GM18499 (cell line): Measurements from ENCODE around the gene TMBIM1.
"Not testable (repeated sequence)": the region's sequence is repeated elsewhere in the genome, so short reads cannot be mapped to it uniquely, and the experiment has no call there.

Experiments
- ATAC-seq: cut with Tn5 transposase; IDR thresholded peaks from one replicate; pipeline ENCODE4 v1.9.1; 2021; ENCODE audit warnings: moderate number of reproducible peaks; ENCODE audit not compliant: insufficient read depth, unreplicated experiment

The TMBIM1 gene

DNA sequence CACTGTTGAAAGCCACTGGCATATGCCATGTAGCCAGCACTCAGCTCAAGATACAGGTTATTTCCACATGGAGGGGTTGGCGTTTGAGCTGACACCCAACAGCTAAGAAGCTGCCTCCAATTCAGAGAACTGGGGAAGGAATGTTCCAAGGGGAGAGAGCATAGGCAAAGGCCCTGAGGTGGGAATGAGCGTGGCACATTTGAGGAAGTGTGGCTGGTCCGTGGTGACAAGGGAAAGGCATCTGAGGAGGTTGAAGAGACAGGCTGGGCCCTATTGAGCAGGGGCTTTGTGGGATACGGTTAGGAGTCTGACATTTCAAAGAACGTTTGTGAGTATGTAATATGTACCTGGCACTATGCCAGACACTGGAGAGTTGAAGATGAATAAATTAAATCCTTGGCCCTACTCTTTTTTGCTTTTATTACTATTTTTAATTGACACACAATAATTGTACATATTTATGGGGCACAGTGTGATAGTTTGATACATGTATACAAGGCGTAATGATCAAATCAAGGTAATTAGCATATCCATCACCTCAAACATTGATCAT, 27.6 kb upstream of the TMBIM1 start:
- no peak for ATAC-seq

DNA sequence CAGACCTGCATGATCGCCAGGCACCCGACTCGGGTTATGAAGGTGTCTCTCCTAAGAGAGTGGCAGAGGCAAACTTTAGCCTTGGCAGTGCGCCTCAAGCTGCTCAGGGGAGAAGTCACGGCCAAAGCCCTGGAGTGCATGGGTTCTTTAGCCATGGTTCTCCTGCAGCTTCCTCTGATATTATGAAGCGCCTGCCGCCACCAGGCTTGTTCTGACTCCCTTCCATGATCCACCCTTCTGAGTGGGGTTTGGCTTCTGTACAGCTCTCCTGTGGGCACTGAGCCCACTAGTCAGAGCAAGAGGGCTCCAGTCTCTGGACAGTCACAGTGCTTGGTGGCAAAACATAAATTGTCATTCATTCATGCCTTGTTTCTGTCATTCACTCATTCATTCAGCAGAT, 25.9 kb upstream of the TMBIM1 start:
- no peak for ATAC-seq

DNA sequence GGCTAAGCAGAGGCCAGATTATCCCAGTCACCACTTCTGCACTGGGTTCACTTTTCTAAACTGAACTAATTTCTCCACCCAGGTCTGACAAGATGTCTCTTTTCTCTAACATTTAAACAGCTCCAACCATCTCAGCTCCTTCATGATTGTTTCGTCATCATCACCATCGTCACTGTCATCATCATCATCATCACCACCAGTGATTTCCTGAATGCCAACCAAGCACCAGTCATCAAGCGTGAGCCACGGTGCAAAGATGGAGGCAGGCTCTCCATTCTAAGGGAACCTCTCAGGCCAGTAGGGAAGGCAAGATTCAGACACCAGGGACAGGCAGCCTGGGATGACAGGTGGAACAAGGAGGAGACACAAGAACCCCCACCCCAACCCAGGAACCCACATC, 25.5 kb upstream of the TMBIM1 start:
- ATAC-seq = no peak

DNA sequence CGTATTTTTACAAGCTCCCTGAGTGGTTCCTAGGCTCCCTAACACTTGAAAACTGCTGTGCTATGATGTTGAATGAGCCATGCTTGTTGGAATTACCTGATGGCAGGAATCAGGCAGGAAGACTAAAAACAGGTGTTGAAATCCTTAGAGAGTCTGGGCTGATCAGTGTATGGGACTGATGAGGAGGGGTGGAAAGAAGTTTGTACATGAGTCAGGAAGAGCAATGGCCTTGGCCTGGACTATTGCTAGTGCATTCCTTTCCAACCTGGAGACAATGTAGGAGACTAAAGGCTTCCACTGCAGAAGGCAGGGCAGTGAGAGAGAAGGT, 25.0 kb upstream of the TMBIM1 start:
- no peak for ATAC-seq

DNA sequence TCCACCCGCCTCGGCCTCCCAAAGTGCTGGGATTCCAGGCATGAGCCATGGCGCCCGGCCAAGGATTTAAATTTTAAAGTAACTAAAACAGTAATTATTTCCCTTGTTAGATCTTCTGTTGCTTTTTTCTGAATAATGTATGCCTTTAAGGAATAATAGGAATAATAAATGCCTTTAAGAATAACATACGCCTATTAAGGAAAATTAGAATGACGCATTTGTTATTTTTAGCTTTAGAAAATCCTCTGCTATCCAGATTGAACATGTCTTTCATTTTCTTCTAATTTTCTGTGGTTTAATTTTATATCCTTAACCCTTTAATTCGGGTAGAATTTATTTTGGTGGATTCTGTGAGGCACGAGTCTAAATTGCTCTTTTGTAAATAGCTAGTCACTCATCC, 23.1 kb upstream of the TMBIM1 start:
- no peak for ATAC-seq

DNA sequence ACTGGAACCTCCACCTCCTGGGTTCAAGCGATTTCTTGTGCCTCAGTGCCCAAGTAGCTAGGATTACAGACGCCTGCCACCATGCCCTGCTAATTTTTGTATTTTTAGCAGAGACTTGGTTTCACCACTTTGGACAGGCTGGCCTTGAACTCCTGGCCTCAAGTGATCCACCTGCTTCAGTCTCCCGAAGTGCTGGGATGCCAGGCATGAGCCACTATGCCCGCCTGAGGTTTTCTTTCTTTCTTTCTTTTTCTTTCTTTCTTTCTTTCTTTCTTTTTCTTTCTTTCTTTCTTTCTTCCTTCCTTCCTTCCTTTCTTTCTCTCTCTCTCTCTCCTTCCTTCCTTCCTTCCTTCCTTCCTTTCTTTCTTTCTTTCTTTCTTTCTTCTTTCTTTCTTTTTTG, 22.5 kb upstream of the TMBIM1 start:
- ATAC-seq = not testable (repeated sequence)

DNA sequence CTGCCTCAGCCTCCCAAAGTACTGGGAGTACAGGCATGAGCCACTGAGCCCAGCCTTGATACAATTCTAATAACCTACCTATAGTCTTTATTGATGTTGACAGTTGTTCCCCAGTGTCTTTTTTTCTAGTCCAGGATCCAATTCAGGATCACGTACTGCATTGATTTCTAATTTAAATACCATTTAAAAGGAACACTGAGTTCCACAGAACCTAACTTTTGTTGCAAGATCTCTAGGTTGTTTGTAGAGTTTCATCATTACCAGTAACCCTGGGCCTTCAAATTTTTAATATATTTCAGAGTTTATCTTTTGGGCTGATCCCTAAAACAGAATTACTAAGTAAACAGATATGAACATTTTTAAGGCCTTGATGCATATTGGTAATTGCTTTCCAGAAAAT, 21.1 kb upstream of the TMBIM1 start:
- ATAC-seq = no peak

DNA sequence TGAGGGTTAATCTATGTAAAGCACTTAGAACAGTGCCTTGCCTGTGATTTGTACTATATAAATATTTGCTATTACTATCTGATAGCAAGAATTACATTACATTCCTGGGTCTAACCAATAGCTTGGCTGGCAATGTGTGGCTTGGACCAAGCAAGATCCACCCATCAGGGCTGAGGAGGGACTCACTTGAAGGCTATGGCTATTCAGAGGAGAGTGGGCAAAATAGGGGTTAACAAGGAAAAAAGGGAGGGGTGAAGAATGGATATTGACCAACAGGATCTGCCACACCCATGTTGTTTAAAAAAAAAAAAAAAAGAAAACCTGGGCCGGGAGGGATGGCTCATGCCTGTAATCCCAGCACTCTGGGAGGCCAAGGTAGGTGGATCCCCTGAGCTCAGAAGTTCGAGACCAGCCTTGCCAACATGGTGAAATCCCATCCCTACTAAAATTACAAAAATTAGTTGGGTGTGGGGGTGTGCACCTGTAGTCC, 20.0 kb upstream of the TMBIM1 start:
- no peak for ATAC-seq

DNA sequence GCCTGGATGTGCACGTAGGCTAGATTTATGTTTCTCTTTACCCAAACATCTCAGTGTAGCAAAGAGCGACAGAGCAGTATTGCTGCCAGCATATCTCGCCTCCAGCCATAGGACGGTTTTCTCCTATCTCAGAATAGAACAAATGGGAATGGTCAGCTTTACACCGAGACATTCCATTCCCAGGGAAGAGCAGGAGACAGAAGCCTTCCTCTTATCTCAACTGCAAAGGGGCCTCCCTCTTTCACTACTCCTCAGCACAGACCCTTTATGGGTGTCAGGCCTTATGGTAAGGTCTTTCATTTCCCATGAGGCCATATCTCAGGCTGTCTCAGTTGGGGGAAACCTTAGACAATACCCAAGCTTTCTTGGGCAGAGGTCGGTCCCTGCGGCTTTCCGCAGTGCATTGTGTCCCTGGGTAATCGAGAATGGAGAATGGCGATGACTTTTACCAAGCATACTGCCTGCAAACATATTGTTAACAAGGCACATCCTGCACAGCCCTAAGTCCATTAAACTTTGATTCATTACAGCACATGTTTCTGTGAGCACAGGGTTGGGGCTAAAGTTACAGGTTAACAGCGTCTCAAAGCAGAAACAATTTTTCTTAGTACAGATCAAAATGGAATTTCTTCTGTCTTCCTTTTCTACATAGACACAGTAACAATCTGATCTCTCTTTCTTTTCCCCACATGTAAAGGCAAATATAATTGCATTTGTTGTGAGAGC, 19.4 kb upstream of the TMBIM1 start:
- ATAC-seq = not testable (repeated sequence)

DNA sequence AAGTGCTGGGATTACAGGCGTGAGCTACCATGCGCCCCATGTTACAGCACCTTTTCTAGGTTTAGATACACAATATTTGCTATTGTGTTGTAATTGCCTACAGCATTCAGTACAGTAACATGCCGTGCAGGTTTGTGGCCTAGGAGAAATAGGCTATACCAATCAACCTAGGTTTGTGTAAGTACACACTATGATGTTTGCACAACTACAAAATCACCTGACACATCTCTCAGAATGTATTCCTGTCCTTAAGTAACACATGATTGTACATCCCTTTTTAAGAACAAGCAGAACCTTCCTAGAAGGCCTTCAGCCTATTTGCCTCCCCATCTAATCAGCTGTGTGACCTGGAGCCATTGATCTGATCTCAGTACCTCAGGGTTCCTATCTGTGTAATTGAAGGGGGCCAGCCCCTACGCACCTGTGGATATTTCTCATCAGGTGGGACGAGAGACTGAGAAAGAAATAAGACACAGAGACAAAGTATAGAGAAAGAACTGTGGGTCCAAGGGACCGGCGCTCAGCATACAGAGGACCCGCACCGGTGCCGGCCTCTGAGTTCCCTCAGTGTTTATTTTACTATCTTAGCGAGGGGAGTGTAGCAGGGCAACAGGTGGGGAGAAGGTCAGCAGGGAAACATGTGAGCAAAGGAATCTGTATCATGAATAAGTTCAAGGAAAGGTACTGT, 18.7 kb upstream of the TMBIM1 start:
- no peak for ATAC-seq

DNA sequence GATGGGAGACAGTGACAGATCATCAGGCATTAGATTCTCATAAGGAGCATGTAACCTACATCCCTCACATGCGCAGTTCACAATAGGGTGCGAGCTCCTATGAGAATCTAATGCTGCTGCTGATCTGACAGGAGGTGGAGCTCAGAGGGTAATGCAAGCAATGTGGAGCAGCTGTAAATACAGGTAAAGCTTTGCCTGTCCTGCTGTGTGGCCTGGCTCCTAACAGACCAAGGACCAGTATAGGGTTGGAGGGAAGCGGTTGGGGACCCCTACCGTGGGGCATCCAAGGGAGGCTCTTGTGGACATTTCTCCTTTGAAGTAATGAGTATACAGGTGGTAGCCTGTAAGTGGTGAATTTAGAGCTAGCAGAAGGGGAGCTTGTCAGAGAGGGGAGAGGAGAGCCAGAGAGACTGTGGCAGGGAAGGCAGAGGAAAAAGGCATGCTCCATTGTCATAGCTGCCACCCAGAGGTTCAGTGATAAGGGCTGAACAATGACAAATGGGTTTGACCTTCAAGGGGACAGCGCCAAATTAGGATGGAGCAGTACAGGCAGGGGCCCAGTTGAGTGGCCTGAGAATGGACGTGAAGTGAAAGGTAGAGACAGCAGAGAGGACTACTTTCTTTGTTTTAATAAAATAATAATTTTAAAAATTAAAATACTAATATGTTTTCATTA, 15.2 kb upstream of the TMBIM1 start:
- ATAC-seq = no peak

DNA sequence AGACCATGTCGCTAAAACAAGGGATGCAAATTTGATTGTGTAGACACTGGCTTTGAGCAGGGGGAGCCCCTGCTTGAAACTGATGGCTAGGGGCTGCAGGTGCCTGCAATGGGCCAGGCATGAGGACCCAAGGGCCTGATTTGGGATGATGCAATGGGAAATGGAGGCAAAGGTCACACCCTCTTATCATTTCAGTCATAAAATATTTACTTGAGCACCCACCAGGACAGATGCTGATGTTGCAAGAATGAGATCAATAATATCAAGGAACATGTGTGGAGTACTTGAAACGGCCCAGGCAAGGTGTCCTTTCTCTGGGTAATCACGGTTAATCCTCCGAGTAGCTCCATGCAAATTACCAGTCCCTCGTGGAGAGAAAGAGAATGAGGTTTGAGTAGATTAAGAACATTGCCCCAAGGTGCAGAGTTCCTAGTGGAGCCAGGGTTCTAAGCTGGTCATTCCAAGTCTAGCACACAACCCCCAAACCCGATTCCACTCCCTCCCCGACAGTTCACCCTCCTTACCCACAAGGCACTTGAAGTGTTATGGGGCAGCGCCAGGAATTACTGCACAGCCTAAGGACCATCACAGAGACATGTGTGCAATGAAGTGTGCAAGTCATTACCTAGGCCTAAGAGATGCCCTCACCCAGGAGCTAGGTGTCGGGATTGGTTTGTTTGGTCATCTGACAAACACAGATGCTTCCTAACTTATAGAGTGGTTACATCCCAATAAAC, 14.0 kb upstream of the TMBIM1 start:
- ATAC-seq = no peak

DNA sequence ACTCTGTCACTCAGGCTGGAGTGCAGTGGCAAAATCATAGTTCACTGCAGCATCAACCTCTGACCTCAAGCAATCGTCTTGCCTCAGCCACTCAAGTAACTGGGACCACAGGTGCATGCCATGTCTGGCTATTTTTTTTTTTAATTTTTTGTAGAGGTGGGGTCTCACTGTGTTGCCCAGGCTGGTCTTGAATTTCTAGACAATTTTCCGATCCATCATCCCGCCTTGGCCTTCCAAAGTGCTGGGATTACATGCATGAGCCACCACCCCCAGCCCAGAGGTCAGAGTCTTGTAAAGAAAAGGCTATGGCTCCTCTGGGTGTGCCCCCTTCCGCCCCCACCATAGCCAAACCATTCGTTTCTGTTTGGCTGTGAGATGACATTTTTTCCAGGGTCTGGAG, 13.1 kb upstream of the TMBIM1 start:
- ATAC-seq = no peak

DNA sequence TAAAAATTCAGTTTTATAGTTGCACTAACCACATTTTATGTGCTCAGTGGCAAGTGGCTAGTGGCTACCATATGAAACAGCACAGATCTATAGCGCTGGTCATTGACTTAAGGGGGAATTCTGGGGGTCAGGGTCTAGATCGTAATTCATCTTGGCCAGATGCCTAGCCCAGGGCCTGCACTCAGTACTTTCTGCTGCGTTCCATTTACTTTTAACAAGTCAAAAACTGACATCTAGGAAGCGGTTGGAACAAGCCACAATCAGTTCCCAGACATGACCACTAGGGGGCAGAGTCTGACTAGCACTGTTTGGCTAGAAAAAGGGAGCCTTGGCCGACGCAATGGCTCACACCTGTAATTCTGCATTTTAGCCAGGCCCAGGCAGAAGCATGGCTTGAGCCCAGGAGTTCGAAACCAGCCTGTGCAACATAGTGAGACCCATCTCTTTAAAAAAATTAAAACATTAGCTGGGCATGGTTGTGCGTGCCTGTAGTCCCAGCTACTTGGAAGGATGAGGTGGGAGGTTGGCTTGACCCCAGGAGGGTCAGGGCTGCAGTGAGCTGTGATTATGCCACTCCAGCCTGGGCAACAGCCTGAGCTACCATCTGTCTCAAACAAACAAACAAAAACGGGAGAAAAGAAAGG, 9.0 kb upstream of the TMBIM1 start:
- no peak for ATAC-seq

DNA sequence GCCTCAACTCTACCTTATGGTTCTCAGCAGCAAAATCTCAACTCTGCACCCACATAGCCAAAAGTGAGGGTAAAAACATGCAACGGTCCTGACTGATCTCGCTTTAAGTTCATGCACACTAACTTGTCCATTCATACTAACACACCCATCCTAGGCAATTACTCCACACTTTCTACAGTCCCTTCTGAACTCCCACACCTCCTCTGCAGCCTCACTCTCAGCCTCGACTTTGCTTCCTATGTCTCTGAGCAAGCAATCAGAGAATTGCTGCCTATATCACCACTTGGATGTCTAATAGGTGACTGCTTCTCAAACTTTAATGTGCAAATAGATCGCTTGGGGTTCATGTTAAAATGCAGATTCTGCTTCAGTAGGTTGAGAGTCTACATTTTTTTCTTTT, 7.8 kb upstream of the TMBIM1 start:
- ATAC-seq = no peak

DNA sequence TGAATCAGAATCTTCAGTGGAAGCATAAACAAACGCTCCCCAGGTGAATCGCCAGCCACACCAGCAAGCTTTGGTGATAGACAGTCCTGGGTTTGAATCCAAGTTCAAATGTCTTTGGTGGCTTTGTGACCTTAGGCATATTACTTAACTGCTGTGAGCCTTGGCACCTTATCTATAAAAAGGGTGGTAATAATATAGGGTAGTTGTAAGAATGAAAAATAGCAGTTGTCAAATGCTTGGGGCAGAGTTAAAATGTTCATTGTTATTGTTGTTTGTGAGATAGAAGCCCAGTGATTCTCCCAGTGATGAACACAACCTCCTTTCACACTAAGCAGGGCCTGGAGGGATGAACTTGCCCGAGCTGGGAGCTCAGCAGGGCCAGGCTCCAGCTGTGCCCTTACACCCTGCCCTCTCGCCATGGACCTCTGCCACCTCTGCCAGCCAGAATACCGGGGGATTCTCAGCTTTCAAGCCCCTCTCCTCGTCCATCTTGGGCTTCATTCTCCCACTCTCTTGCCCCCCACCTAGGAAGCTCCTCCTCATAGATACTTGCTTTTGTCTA, 6.1 kb upstream of the TMBIM1 start:
- ATAC-seq = no peak

DNA sequence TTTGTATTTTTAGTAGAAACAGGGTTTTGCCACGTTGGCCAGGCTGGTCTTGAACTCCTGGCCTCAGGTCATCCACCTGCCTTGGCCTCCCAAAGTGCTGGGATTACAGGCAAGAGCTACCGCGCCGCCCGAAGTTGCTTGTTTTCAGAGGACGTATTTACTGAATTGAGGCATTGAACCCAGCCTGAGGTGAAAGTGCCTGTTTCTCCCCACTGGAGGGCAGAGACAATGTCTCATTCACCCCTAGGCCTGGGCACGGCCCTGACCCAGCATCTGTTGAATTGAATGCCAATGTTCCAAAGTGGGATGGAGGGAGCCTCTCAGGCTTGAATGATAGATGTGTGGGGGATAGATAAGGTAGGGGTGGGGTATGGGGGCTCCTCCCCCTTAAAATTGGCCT, 4.5 kb upstream of the TMBIM1 start:
- ATAC-seq = no peak

DNA sequence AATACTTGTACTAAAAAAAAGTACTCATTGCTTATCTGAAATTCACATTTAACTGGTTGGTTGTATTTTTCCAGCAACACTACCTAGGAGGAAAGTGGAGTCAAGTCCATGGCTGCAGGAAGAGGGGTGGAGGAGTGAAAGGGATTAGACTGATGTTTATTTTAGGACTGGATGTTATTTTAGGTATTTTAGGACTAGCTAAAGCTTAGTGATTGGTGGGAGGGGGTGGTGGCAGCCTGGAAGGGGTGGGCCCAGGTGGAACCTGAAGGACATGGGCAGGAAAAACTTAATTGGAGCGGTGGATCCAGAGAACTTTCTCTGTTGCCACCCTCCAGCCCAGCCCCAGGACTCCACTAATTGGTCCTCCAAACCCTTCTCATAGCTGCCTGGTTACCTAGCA, 3.9 kb upstream of the TMBIM1 start:
- no peak for ATAC-seq

DNA sequence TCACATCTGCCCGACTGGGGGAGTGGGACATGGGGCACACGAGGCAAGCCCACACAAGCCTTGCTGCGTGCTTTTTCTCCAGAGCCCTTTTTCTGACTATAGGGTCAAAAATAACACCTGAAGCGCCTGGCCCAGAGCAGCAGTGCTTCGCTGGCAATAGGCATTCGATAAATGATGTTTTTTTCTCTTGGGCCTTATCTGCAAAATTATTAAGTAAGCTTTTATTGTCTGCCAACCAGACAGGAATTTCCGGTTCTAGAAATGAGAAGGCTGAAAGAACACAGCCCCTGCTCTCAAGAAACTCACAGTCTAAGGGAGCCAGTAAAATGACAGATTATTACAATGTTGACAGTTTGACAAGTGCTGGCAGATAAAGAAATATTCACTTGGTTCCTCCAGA, 2.7 kb upstream of the TMBIM1 start:
- ATAC-seq = no peak
